GM18867 (cell line): ENCODE results near the gene SUCLG2.

ENCODE experiments used
- ATAC-seq: cut with Tn5 transposase; IDR thresholded peaks from one replicate; pipeline ENCODE4 v1.9.1; 2021; ENCODE audit warnings: mild to moderate bottlenecking, moderate library complexity; ENCODE audit not compliant: unreplicated experiment

Gene SUCLG2

DNA sequence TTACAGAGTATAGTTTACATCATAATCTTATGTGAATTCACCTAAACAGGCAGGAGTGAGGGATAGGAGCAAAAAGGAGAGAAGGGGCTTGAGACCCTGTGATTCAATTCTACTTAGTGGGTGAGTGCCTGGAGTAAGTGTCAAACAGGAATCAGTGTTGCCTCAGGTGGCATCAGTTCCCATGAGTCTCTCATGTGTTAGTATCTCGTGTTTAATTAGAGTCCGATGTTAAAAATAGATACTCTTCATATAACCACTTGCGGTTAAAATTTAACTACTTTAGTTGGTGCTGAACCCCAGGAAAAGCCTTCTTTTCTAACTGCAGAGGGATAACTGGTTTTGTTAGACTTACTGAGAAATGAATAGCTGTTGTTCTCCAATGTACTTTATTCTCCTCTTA, 251.5 kb downstream of the SUCLG2 start:
- no peak for ATAC-seq

DNA sequence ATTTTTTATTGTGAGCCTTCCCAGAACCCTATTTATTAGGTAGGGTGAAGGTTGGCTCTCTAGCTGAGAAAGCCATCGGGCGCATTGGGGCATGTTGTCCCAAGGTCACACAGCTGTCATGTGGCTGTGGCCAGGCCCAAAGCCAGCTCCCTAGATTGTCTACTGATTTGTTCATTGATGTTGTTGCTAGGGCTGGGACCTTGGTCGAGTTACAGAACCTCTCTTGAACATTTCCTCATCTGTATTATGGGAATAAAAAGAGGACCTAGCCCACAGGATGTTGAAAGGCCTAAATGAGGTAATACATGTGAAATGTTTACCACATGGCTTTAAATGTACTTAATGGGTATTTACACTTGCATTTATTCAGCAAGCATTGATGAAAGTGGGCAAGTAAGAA, 252.5 kb downstream of the SUCLG2 start:
- no peak for ATAC-seq

DNA sequence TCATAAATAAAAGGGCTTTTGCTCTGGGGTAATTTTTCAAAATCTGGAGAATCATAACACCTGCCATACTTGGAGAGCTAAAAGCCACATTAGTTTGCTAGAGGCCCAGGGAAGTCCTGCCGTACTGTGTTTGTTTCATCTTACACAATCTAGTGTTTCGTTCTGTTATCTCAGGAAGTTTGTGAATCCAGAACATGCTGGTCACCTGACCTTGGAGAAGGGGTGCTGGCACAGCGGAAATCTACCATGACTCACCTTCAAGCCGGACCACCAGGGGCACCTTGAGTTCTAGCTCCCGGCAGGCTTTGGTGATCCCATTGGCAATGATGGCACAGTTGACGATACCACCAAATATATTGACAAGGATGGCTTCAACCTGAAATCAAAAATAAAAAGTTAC, 253.9 kb downstream of the SUCLG2 start:
- ATAC-seq, result no peak

DNA sequence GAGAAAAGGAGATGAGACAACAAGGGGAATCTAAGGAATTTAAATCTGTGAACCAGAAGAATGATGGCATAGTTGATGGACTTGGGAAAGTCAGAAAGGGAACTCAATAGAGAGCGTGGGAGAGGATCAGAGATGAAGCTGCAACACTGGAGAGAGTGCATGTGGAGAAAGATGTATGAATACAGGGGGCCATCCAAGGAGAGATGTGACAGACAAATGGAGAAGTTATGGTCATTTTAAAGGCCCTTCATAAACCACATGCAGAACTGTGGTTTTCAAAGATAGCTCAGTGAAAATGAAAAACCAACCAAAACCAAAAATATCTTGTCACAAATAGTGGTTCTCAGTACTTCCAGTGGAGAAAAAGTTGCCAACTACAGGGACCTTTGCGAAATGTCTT, 265.2 kb downstream of the SUCLG2 start:
- peak; percentile 94 for ATAC-seq

DNA sequence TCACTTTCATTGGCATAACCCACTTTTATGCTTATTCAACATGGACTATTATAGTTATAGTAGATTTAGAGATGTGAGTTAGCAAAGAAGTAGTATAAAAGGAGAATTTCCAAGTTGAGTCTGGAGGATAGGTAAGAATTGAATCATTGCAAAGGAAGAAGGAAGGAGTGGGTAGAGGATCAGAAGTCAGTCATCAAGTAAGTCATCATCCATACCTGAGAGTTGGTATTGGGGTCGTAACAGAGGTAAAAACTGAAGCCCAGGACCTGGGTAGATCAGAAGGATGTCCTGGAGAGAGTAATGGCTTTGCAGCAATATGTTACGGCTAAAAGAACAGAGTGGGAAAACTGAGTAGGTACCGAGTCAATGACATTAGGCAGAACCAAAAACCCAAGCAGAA, 265.7 kb downstream of the SUCLG2 start:
- ATAC-seq, result no peak

DNA sequence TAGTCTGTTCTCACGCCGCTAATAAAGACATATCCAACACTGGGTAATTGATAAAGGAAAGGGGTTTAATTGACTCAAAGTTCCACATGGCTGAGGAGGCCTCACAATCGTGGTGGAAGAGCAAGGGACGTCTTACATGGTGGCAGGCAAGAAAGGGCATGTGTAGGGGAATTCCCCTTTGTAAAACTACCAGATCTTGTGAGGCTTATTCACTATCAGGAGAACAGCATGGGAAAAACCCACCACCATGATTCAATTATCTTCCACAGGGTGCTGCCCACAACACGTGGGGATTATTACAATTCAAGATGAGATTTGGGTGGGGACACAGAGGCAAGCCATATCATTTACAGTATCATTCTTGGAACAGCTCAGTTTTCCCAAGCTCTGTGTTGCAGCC, 268.0 kb downstream of the SUCLG2 start:
- no peak for ATAC-seq

DNA sequence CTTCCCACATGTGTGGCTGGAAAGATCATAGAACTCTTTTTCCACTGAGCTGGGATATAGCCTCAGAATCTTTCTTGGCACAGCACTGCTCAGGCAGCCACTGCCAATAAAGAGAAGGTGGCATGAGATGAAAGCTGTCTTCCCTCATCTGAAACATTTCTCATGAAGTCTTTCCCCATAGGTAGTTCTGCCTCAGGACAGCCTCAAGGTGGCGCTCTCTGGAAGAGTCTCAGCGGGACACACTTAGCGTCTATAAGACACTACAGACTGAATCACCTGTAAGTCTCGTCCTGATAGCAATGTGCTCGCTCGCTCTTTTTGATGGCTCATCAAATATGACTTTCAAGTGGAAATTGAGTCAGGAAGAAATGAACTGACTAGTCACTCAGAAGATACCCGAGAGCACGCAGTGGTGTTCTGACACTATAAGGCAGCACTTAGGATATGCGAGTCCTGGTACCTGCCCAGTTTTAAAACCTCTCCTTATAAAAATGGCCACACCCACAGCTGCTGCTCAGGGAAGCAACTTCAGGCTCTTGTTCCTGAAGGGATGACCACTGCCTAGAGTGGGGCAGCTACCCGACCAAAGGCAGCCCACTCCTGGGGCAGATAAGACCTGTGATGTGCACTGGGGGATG, 269.5 kb downstream of the SUCLG2 start:
- no peak for ATAC-seq

DNA sequence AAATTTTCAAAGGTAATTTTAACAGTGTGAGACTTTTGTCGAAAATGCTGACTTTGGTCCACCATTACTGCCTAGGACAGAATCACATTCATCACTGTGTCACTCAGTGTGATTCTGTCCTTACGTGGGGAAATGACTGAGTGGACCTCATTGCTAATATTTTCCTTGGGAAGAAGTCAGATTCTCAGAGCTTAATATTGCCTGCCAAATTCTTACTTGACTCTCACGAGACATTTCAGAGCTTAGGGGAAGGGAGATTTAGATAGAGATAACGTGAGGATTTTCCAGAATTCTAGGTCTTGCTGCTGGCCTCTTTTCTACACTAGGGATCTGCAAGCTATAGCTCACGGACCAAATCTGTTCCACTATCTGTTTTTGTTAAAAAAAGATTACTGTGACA, 270.4 kb downstream of the SUCLG2 start:
- ATAC-seq, result no peak

DNA sequence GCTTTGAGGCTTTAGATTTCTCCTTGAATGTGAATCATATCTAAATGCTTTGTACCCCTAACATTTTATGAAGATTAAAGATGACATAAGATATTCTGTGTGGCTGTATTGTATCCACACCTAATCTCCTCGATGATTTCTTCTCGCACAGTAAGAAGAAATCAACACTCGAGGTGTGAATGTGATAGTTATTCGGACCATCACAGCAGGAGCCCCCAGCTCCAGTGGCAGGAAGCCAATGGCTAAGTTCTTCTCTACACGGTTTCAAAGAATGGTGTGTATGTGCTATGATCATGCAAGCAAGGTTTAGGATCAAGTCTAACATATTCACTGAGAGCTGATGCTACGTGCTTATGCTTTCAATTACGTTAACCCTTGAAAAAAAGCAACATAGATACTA, 271.0 kb downstream of the SUCLG2 start:
- ATAC-seq, result no peak

DNA sequence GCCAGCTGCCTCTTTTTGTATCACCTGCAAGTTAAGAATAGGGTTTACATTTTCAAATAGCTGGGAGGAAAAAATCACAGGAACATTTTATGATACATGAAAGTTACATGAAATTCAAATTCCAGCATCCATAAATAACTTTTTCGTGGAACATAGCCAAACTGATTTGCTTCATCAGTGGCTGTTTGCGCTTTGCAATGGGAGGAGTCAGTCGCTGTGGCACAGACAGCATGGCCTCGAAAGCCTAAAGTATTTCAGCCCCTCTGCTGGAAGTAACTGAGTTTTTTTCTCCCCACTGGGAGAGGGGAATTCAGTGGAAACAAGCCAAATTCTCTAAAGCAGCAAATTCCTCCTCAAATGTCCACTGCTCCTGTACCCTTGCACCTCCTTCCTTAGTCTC, 271.9 kb downstream of the SUCLG2 start:
- ATAC-seq, result no peak

DNA sequence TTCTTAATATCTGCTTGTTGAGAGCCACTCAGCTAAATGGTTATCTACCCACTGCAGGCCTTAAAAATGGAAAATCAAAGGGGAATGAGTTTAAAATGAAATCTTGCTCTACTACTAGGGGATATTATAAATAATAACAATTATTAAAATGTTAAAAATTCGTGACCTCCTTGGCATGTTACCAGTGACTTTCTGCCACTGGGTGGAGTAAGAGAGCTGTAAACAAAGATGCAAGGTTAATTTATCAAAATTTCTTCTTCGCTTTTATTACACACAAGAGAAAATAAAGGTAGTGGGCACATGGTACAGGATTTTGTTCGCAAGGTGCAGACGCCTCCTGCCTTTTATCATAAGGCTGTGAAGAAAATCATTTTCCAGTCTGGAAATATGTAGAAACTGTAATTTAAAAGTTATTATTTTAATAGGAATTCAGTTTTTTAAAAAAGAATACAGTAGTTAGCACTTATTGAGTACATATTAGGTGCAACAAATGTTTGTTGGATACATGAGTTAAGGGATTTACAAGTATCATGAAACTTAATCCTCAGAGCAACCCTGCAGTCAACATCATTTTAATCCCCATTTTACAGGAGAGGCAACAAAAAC, 272.6 kb downstream of the SUCLG2 start:
- no peak for ATAC-seq

DNA sequence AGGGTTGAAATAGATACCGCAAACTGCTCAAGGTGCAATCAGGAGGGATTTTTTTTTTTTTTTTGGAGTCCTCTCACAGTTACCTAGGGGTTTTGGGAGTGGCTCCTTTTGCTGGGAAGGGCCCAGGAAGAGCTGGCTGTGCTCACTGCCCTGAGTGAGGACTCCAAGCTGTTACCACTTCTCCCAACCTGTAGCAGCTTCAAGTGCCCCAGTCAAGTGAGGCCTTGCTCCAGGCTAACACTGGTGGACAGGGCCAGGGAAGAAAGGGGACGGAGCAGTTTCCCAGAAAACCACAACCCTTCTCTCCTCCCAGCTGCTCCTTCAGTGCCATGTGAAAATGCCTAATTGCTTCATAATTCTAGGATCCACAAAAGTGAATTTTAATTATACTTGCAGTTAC, 274.3 kb downstream of the SUCLG2 start:
- no peak for ATAC-seq

DNA sequence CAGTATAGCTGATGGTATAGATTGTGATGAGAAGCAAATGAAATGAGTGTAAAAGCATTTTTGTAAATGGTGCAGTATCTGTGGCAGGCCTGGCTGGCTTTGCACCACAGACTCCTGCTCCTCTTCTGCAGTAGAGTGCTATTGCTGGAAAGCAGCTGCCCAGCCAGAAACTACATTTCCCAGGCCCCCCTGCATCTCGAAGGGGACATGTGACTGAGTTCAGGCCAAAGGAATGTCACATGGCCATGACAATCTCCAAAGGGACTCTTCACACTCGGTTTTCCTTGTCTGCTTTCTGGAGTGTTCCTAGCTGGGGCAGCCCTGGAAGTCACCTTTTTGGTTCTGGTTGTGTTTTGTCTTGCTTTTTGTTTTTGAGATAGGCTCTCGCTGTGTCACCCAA, 277.1 kb downstream of the SUCLG2 start:
- no peak for ATAC-seq

DNA sequence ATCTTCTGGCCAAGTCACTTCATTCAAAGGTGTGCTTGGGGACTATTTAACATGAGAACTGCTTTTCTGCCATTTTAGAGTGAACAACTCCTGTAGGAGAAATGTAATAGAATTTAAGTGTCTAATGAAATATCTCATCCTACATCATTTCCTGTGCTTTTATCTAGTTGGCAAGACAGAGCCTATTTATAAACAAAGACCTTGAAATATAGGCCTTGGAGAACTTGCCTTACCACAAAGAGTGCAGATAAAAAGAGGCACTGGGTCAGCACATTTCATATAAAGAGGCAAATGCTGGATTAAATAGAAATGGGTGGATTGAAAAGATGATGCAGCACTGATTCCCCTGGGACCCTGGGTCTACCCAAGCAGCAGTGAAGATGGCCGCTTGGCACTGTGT, 278.0 kb downstream of the SUCLG2 start:
- ATAC-seq, result no peak

DNA sequence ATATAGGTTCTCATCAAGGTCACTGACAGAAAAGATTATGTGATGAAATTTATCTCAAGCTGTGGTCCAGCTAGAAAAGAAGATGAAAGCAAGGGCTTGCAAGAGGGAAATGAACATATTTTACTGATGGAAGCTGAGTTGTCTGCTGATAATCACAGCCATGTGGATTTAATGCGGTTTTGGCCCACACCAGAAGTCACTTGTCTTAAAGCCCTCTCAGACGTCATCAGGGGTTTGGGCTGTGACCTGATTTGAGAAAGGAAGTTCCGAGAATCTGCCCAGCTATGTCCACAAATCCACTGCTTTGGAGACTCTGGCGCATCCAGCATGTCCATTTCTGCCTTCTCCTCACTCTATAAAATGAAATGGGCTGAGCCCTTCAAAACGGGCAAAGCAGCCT, 278.4 kb downstream of the SUCLG2 start:
- ATAC-seq, result no peak

DNA sequence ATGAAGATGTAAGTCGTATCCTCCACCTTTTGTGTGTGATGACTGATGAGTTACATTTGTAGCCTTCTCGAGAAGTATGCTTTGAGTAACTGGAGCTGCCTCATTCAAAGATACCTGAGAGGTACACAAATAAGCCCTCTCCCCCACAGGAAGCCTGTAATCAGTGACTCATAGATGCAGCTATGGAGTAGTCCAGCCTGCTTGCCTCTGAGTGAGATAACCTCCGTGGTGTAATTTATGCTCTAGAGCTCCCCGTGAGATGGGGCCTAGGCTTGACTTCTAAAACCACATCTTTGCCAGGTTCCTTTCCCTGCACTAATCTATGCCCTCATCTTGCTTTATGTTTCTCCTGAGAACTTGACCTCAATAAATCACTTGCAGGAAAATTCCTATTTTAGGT, 291.7 kb downstream of the SUCLG2 start:
- ATAC-seq, result no peak

DNA sequence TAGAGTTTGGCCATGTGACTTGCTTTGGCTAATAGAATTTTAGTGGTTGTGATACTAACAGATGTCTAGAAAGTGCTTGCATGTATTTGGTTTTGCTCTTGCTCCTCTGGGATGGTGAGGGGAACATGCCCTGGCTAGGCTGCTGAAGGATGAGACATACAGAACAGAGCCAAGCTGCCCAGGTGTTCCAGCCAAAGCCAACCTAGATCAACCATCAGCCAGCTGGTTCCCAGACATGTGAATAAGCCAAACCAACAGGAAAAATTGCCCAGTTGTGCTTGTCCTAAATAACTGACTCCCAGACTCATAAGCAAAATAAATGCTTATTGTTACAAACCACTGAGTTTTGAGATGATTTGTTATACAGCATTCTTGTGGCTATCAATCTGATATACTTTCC, 292.6 kb downstream of the SUCLG2 start:
- ATAC-seq, result no peak

DNA sequence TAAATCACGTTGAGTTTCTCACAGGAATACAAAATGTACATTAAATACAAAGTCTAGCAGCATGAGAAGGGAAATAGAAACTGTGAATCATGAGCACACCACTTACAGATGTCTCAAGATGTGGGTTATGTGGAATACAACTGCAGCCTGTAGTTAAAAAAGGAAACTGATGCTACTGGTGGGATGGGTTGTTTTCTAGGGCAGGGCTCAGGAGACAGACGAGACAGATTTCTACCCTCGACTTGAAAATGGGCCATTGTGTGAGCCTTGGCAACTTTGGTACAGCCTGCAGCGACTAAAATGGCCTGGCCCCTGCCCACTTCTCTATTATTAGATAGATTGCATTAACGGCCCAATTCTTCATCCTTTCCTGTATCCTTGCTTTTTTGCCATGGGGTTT, 293.1 kb downstream of the SUCLG2 start:
- ATAC-seq, result no peak

DNA sequence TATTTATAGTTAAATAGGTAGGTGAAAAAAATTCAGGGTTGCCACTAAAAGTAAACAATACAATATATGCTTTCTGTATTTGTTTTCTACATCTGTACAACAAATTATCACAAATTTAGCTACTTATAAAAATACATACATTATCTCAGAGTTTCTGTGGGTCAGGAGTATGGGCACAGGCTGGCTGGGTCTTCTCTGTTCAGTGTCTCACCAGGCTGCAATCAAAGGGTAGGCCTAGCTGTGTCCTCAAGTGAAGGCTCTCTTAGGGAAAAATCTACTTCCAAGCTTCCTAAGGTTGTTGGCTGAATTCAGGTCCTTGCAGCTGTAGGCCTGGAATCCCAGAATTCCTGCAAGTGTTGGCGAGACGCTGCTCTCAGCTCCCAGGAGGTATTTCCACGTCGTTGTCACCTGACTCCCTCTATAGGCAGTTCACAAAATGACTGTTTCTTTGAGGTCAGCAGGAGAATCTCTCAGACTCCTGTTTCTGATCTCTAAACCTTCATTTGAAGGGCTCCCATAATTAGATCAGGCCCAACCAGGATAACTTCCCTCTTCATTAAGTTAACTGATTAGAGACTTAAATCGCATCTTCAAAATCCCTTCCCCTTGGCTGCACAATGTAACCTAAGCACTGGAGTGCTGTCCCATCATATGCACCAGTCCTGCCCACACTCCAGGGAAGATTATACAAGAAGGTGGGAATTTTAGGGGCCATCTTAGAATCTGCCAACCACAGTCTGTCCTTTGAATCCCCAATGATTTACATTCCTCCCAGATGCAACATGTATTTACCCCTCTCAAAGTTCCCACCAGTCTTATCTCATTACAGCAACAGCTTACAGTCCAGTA, 296.6 kb downstream of the SUCLG2 start:
- ATAC-seq, result no peak

DNA sequence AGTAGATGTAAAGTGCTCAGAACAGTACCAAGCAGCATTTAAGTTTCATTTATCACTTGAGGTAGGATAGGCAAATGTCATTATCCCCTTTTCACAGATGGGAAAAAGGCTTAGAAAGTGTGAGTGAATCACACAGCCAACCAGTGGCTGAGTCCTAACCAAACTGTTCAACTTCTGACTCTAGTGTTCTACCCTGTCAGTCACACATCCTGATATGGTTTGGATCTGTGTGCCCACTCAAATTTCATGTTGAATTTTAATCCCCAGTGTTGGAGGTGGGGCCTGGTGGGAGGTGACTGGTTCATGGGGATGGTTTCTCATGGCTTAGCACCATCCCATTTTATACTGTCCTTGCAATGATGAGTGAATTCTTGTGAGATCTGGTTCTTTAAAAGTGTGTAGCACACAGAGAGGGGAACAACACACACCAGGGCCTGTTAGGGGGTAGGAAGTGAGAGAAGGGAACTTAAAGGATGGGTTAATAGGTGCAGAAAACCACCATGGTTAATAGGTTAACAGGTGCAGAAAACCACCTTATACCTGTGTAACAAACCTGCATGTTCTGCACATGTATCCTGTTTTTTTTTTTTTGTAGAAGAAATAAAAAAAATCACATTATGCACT, 304.7 kb downstream of the SUCLG2 start:
- peak; percentile 93 for ATAC-seq

DNA sequence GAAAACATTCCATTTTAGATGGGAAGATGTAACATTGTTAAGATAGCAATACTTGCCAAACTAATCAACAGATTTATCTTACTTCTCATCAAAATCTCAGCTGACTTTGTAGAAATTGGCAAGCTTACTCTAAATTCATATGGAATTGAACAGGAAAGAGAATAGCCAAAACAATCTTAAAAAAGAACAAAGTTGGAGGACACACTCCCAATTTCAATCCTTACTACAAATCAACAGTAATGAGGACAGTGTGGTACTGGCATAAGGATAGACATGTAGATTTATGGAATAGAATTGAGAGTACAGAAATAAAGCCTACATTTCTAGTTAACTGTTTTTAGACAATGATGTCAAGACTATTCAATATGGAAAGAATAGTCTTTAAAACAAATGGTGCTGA, 308.3 kb downstream of the SUCLG2 start:
- no peak for ATAC-seq

DNA sequence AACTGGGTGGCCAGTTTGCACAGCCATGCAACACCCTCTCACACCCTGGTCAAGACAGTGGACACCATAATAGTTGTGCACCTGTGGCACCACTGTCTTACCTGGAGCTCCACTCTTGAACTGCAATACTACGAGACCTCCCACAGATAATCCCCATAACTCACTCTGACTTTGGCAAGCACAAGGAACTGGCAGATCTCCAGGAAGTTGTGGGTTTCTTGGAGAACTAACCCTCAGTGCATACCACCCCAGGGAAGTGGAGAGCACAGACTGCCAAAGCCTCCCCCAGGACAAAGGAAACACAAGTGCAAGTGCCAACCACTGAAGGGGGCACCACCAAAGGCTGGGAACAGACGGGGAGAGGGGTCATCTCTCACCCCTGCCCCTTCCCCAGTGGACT, 318.6 kb downstream of the SUCLG2 start:
- ATAC-seq, result no peak
